ENCODE data around the gene SFI1.

Gene SFI1

GRCh38 chr22:31603081-31603525 lies 106.8 kb downstream of the SFI1 start:
- no peak for DNase-seq

GRCh38 chr22:31603574-31603973 lies 107.2 kb downstream of the SFI1 start:
- no peak for DNase-seq

- DNase-seq, result no peak
Observed at GRCh38 chr22:31604137-31604705, 107.9 kb downstream of the SFI1 start.

GRCh38 chr22:31604746-31605705 lies 108.7 kb downstream of the SFI1 start:
- DNase-seq, result no peak

- DNase-seq, result no peak
Observed at GRCh38 chr22:31605851-31606585, 109.7 kb downstream of the SFI1 start.

- DNase-seq, result no peak
Observed at GRCh38 chr22:31607696-31608095, 111.4 kb downstream of the SFI1 start.

- no peak for DNase-seq
Observed at GRCh38 chr22:31609716-31610115, 113.4 kb downstream of the SFI1 start.

GRCh38 chr22:31610611-31611010 lies 114.3 kb downstream of the SFI1 start:
- no peak for DNase-seq

GRCh38 chr22:31611061-31611760 lies 114.9 kb downstream of the SFI1 start:
- no peak for DNase-seq

GRCh38 chr22:31612891-31613285 lies 116.6 kb downstream of the SFI1 start:
- no peak for DNase-seq

GRCh38 chr22:31613286-31613903 lies 117.1 kb downstream of the SFI1 start:
- no peak for DNase-seq

- DNase-seq, result no peak
Observed at GRCh38 chr22:31613904-31614296, 117.6 kb downstream of the SFI1 start.

GRCh38 chr22:31614781-31615490 lies 118.6 kb downstream of the SFI1 start:
- no peak for DNase-seq

GRCh38 chr22:31615491-31615860 lies 119.1 kb downstream of the SFI1 start:
- DNase-seq, result no peak

- no peak for DNase-seq
Observed at GRCh38 chr22:31615940-31616314, 119.6 kb downstream of the SFI1 start.

- DNase-seq, result no peak
Observed at GRCh38 chr22:31616315-31616980, 120.1 kb downstream of the SFI1 start.

- DNase-seq, result no peak
Observed at GRCh38 chr22:31618057-31618456, 121.7 kb downstream of the SFI1 start.

GRCh38 chr22:31618471-31619176 lies 122.3 kb downstream of the SFI1 start:
- no peak for DNase-seq

GRCh38 chr22:31619611-31620300 lies 123.4 kb downstream of the SFI1 start:
- no peak for DNase-seq

All from HCEC 1CT (cell line).